Measurements from ENCODE around the gene BASP1. TPM values are rescaled to one million over a fixed set of nuclear protein-coding genes. Genes with fewer than 3 reads are reported as not detected.
A peak's percentile ranks its signal among the peaks of the same experiment; 100 is the strongest.

The BASP1 gene
- total and polyA plus RNA-seq, 2 donors (not counting 1 experiment from before 2014, with no cell fraction given), result 53.0 to 66.4 TPM

- peaks cover 0 to 3% (median 0%) of the 10 kb centered on the region in 3 donors for H3K9me3 ChIP-seq (ENCODE audit: control extremely low read depth in 1 of 3, control insufficient read depth in 2 of 3, insufficient read depth in 1 of 3, low read length in 2 of 3)
- peaks cover 26 to 27% of the 10 kb centered on the region in 2 donors for H3K4me1 ChIP-seq (ENCODE audit: control insufficient read depth in 2 of 2, insufficient read depth in 2 of 2, low read length in 2 of 2)
- H3K4me2 ChIP-seq (replicated peaks; ENCODE audit: low read depth, low read length, poor library complexity, severe bottlenecking), result no peak overlapping the region
- TF ChIP-seq, protein P1, sequence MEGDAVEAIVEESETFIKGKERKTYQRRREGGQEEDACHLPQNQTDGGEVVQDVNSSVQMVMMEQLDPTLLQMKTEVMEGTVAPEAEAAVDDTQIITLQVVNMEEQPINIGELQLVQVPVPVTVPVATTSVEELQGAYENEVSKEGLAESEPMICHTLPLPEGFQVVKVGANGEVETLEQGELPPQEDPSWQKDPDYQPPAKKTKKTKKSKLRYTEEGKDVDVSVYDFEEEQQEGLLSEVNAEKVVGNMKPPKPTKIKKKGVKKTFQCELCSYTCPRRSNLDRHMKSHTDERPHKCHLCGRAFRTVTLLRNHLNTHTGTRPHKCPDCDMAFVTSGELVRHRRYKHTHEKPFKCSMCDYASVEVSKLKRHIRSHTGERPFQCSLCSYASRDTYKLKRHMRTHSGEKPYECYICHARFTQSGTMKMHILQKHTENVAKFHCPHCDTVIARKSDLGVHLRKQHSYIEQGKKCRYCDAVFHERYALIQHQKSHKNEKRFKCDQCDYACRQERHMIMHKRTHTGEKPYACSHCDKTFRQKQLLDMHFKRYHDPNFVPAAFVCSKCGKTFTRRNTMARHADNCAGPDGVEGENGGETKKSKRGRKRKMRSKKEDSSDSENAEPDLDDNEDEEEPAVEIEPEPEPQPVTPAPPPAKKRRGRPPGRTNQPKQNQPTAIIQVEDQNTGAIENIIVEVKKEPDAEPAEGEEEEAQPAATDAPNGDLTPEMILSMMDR (IDR thresholded peaks at IDR 0.05), result no peak
- TF ChIP-seq EZH2 (IDR thresholded peaks at IDR 0.05; ENCODE audit: borderline replicate concordance, insufficient read depth, low read depth, low read length, poor library complexity, severe bottlenecking), result no peak
- POLR2A ChIA-PET, result no interaction called here
- ATAC-seq (ENCODE audit: low read depth) (no peak), DNase-seq (no peak)
- no peaks in the 10 kb centered on the region for H3K36me3 ChIP-seq (replicated peaks in 1 of 2; ENCODE audit: control extremely low read depth in 1 of 2, control insufficient read depth in 1 of 2, extremely low read depth in 1 of 2, insufficient read depth in 2 of 2, low read length in 1 of 2)
- Mint-ChIP-seq H3K9me3 (ENCODE audit: insufficient read depth) (no peaks in the 10 kb centered on the region), H3K4me3 (no peak overlapping the region), H3K4me1 (peaks cover 28% of the 10 kb centered on the region), H3K27ac (no peak overlapping the region), H3K27me3 (no peaks in the 10 kb centered on the region)
- H2AFZ ChIP-seq (ENCODE audit: insufficient read depth, low read depth, low read length, poor library complexity, severe bottlenecking), result no peak overlapping the region
- CTCF ChIA-PET, result no interaction called here
- H3K27ac ChIP-seq (ENCODE audit: low read length in 2 of 2), result no peak overlapping the region
- no peak overlapping the region for H3K4me3 ChIP-seq (ENCODE audit: control extremely low read depth in 1 of 5, extremely low read depth in 1 of 5, insufficient read depth in 1 of 5, low read depth in 2 of 5, low read length in 4 of 5)
- no peak overlapping the region for H3K9ac ChIP-seq (ENCODE audit: low read length)
- intact Hi-C loops (cut with micrococcal nuclease), result loop anchor here (10.0 kb wide), 1 partner anchor 48 kb away; no protein-coding TSS in a partner anchor
- 100% methylated on average over 3 of the region's 4 CpGs for WGBS (ENCODE audit: insufficient coverage)
- no peaks in the 10 kb centered on the region for H3K27me3 ChIP-seq (replicated peaks in 1 of 4; ENCODE audit: control extremely low read depth in 1 of 4, control insufficient read depth in 3 of 4, insufficient read depth in 4 of 4, low read length in 3 of 4)
- no peaks in the 10 kb centered on the region for H3K79me2 ChIP-seq (ENCODE audit: control insufficient read depth, insufficient read depth, low read length)
- H4K20me1 ChIP-seq (ENCODE audit: control insufficient read depth, insufficient read depth, low read length, poor library complexity, severe bottlenecking), result no peaks in the 10 kb centered on the region
These were observed 94.9 kb downstream of the BASP1 start for GRCh38 chr5:17312358-17312757.

DNA sequence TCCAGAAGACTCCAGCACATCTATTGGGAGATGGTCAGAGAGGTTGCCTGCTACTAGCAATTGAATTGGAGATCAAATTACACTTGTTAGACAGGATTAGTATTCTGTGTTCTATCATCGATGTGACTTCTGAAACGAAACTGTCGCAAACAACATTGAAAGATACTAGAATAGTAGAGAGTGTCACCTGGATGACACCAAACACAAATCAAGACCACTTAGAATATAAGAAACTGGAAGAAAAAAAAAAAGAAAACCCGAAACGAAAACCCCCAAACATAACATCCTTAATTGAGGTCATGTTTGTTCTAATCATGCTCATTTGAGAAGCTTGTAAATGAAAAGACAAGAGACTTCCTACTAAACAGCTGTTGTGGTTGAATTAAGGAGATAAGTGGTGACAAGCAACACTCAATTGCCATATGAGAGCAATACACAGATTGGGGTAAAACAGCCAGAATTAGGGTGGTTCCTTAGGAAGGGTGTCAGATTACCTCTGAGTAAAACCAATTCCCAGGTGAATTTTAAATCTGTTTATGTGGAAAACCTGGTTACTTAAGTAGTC, 97.6 kb downstream of the BASP1 start:
- ATAC-seq (ENCODE audit: low read depth), result no peak
- Histone ChIP-seq H3K36me3 (replicated peaks in 1 of 2; ENCODE audit: control extremely low read depth in 1 of 2, control insufficient read depth in 1 of 2, extremely low read depth in 1 of 2, insufficient read depth in 2 of 2, low read length in 1 of 2) (no peaks in the 10 kb centered on the region), H3K9me3 (ENCODE audit: control extremely low read depth in 1 of 3, control insufficient read depth in 2 of 3, insufficient read depth in 1 of 3, low read length in 2 of 3) (peaks cover 0 to 8% (median 0%) of the 10 kb centered on the region in 3 donors), H3K27ac (ENCODE audit: low read length in 2 of 2) (no peak overlapping the region), H3K27me3 (replicated peaks in 1 of 4; ENCODE audit: control extremely low read depth in 1 of 4, control insufficient read depth in 3 of 4, insufficient read depth in 4 of 4, low read length in 3 of 4) (no peaks in the 10 kb centered on the region), H4K20me1 (ENCODE audit: control insufficient read depth, insufficient read depth, low read length, poor library complexity, severe bottlenecking) (no peaks in the 10 kb centered on the region), H3K4me2 (replicated peaks; ENCODE audit: low read depth, low read length, poor library complexity, severe bottlenecking) (peak overlapping the region; percentile 13), H3K4me3 (ENCODE audit: control extremely low read depth in 1 of 5, extremely low read depth in 1 of 5, insufficient read depth in 1 of 5, low read depth in 2 of 5, low read length in 4 of 5) (no peak overlapping the region), H3K4me1 (ENCODE audit: control insufficient read depth in 2 of 2, insufficient read depth in 2 of 2, low read length in 2 of 2) (peaks cover 49 to 53% of the 10 kb centered on the region in 2 donors), H2AFZ (ENCODE audit: insufficient read depth, low read depth, low read length, poor library complexity, severe bottlenecking) (no peak overlapping the region), H3K79me2 (ENCODE audit: control insufficient read depth, insufficient read depth, low read length) (no peaks in the 10 kb centered on the region), H3K9ac (ENCODE audit: low read length) (no peak overlapping the region)
- no CpG with 5 or more reads among the region's 5 CpGs for WGBS (ENCODE audit: insufficient coverage)
- peak; percentile 45 for DNase-seq
- Mint-ChIP-seq H3K27me3 (no peaks in the 10 kb centered on the region), H3K4me3 (peak overlapping the region; percentile 7), H3K27ac (peak overlapping the region; percentile 39), H3K9me3 (ENCODE audit: insufficient read depth) (no peaks in the 10 kb centered on the region), H3K4me1 (peaks cover 51% of the 10 kb centered on the region)
- CTCF ChIA-PET, result interaction anchor here (0.6 to 0.9 kb wide), 4 partner anchors 64 to 990 kb away, joined by 3 to 5 read pairs (median 3); no protein-coding TSS in a partner anchor
- intact Hi-C loops (cut with micrococcal nuclease), result loop anchor here (5.0 to 10.0 kb wide), 2 partner anchors 42 to 50 kb away; no protein-coding TSS in a partner anchor
- POLR2A ChIA-PET, result interaction anchor here (0.7 to 0.8 kb wide), 4 partner anchors 90 to 1377 kb away, joined by 3 to 7 read pairs (median 6); partner anchors contain the start of gene BASP1
- TF ChIP-seq, protein P1 (IDR thresholded peaks at IDR 0.05), result no peak
- TF ChIP-seq EZH2 (IDR thresholded peaks at IDR 0.05; ENCODE audit: borderline replicate concordance, insufficient read depth, low read depth, low read length, poor library complexity, severe bottlenecking), result no peak

Measured in B cell (primary cell).